HG02840 (cell line): ENCODE measurements around the gene MARS1.
"Not testable (repeated sequence)": the region's sequence is repeated elsewhere in the genome, so short reads cannot be mapped to it uniquely, and the experiment has no call there.

Source experiments
- ATAC-seq: cut with Tn5 transposase; IDR thresholded peaks from one replicate; pipeline ENCODE4 v1.9.1; 2021; ENCODE audit warnings: mild to moderate bottlenecking, moderate library complexity, moderate number of reproducible peaks; ENCODE audit not compliant: unreplicated experiment, low FRiP score

The MARS1 gene

DNA sequence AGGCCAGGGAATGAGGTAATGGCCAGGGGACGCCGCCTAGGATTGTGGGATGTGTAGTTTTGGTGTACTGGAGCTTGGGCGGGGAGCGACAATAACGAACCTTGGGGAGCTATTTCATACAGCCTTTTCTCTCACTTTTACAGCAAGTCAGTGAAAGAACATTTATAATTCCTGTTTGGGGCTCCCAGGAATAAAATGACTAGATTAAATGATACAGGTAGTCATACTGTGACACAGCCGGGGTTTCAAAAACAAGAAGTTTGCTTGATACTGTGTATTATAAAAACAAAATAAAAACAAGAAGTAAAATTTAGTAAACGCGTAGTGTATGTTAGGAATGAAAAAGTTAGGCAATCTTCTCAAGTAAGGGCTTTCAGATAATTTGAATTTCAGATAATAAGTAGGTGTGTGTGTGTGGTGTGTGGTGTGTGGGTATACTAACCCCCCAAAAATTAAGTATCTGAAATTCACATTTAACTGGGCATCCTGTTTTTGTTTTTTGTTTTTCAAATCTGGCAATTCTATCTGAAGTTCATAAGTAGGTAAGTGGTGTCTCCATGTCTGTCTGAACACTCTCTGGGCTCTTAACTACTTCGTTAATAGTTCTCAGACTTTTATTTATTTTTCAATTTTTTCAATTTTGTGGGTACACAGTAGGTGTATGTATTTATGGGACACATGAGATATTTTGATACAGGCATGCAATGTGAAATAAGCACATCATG lies 59.6 kb downstream of the MARS1 start:
- ATAC-seq: no peak

DNA sequence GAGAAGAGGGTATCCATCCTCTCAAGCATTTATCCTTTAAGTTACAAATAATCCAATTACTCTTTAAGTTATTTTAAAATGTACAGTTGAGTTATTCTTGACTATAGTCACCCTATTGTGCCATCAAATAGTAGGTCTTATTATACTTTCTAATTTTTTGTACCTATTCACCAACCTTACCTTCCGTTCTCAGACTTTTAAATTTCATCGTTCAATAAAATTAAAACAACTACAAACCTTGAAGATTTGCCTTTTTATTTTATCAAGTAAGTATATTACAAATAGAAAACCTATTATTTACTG lies 60.1 kb downstream of the MARS1 start:
- no peak for ATAC-seq

- ATAC-seq: no peak
These were observed 60.6 kb downstream of the MARS1 start for GRCh38 chr12:57548488-57548887.

DNA sequence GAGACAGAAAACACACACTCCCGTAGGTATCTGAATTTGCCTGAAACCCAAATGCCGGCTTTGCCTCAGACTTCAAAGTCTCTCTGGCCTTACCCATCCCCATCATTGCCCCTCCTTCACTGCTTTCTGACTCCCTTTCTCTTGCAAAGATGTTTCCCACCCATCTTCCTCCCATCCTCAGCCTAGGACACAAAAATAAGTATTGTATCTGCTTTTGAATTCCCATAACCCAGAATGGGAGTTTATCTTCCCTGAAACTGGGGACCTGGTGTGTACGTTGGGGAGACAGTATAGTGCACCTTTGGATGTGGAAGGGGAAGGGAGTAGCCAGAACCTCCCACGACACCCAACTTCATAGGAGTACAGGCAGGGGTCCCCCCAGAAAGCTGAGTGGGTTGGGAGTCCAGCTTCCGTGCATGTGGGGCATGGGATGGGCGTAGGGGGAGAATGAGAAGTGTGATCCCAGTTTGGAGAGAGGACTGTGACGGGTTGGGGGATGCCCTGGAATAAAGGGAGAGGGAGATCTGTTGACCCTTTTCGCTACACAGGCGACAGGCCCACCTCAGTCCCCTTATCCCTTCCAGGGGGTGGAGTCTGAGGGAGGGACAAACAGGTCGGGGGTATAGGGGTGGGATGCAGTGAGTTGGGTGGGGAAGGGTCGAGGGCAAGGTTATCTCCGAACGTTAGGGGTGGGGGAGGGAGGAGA lies 61.5 kb downstream of the MARS1 start:
- ATAC-seq: no peak

DNA sequence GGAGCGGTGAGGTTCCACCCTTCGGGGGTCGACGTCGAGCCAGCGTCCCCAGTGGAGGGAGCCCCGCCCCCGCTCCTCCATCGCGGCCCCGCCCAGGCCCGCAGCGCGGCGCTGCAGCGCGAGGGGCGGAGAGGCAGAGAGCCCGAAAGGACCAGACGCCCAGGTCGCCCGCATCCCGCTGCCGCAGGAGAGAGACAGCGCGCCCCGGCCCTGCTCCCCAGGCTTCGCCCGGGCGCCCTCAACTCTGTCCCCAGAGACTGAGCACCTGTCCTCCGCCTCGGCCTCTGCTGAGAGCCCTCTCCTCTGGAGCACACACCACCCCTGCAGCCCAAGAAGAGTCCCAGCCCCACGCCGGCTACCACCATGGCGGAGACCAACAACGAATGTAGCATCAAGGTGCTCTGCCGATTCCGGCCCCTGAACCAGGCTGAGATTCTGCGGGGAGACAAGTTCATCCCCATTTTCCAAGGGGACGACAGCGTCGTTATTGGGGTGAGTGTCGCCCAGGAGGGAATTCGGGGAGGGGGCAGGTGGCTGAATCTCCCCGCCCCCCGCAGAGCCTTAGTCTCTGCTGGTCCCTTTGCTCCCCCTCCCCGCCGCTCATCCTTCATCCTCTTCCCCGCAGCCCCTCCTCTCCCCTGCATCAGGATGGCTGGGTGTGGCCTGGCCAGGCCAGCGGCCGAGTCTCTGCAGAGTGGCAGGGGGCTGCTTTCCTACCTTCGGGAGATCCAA lies 62.2 kb downstream of the MARS1 start, which contains the start of gene KIF5A:
TSS of gene KIF5A (plus strand) at position 136 of the 732 bp plus-strand sequence. CDS start at position 364, 228 bp downstream.
- ATAC-seq: no peak

GRCh38 chr12:57550641-57551549 lies 63.0 kb downstream of the MARS1 start:
- ATAC-seq: no peak

GRCh38 chr12:57551637-57552305 lies 63.9 kb downstream of the MARS1 start:
- ATAC-seq: no peak

- ATAC-seq: no peak
These were observed 64.4 kb downstream of the MARS1 start for GRCh38 chr12:57552306-57552651.

- ATAC-seq: no peak
These were observed 65.0 kb downstream of the MARS1 start for GRCh38 chr12:57552835-57553313.

DNA sequence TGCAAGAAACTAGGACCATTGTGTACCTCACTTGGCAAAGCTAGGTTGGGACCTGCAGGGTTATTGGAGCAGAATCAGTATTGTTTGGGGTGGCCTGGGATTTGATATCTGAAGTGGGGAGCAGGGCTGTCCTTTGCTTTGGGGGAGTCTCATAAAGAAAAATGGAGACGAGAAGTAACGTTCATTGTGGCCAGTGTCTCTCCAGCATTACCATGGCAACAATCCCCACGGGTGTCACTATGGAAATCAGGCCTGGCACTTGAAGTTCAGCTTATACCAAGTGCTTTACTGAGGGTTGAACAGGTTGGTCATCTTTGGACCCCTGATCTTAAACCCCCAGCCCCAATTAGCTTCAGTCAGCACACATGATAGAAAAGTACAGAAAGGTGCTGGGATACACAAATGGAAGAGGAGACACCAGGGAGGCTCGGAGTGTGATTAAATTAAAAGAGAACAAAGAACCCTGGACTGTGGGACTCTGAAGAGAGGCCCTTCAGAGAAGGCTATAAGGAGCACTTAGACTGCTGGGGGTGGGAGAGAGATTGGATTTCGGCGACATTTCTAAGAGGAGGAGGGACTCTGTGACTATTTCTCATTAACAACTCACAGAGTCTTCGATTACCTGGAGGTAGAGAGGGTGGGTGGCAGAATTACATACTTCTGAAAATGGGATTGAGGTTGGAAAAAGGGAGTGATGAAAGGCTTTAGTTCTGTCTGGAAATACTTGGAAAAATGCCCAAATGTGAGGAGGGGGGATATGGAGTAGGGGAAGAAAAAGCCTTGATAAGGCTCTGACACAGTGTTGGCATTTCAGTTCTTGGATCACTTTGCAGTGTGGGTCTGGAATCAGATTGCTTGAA lies 65.7 kb downstream of the MARS1 start:
- no peak for ATAC-seq

DNA sequence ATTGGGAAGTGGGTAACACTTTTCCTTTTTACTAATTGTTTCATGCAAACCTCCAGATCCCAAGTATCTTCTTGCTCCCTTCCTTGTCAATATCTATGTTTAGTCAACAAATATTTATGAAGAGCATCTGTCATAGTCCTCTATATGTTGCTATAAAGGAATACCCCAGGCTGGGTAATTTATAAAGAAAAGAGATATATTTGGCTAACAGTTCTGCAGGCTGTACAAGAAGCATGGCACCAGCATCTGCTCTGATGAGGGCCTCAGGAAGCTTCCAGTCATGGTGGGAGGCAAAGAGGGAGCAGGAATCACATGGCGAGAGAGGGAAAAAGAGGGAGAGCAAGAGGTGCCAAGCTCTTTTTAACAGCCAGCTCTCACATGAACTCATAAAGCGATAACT lies 66.6 kb downstream of the MARS1 start:
- ATAC-seq: no peak

DNA sequence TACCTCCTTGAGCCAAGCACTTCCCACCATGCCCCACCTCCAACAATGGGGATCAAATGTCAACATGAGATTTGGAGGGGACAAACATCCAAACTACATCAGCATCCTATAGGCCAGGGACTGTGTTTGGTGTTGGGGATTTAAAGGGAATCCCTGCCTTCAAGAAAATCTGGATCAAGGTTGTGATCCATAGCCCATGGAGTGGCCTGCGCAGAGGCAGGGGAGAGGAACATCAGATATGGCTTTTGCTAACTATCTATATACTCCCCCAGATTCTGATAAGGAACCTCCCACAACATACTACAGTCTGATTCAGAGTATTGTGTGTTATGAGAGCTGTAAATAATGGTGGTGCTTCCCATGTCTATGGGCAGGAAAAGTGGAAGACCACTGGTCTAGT lies 67.0 kb downstream of the MARS1 start:
- ATAC-seq: no peak

GRCh38 chr12:57558864-57559263 lies 71.0 kb downstream of the MARS1 start:
- no peak for ATAC-seq

DNA sequence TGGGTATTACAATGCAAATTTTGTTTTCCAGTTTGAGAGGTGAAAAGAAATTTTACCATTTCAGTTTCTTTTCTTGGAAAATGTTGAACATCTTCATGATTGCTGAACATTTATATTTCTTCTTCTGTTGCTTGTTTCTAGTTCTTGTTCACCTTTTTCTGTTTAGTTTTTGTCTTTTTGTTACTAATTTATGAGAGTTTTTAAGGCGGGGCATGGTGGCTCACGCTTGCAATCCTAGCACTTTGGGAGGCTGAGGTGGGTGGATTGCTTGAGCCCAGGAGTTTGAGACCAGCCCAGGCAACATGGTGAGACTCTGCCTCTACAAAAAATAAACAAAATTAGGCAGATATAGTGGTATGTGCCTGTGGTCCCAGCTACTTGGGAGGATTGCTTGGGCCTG lies 72.6 kb downstream of the MARS1 start:
- no peak for ATAC-seq

- ATAC-seq: not testable (repeated sequence)
These were observed 73.2 kb downstream of the MARS1 start for GRCh38 chr12:57561117-57561516.

DNA sequence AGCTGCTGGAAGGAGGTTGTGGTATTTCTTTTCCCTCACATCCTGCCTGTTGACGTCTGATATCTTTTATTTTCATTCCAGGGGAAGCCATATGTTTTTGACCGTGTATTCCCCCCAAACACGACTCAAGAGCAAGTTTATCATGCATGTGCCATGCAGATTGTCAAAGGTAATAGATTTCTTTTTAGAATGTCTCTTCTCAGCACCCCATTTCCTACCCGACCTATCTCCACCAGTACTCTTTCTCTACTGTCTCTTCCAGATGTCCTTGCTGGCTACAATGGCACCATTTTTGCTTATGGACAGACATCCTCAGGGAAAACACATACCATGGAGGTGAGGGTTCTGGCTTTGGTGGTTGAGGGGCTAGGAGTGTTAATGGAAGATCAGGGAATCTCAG lies 75.5 kb downstream of the MARS1 start:
- no peak for ATAC-seq

DNA sequence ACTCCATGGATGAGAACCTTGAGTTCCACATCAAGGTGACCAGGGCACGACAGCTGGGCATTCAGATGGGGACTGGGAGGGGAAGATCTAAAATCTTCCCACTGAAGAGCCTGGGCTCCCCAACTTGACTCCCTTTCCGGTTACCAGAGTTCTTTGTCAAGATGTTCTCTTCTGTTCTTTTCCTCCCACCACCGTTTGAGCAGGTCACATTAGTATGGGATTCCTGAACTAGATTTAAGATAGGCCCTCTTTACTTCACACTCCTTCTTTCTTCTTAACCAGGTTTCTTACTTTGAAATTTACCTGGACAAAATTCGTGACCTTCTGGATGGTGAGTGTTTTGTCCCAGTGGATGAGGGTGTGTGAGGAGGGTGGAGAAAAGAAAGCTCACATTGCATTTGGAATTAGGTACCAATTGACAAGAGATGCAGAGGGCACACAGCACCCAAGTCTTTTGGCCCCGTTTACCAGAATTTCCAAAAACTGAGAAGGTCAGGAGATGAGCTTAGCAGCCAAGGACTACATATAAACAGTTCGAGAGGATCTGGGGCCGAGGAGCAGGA lies 76.4 kb downstream of the MARS1 start:
- no peak for ATAC-seq
